Esophagus squamous epithelium (tissue), 5 donors: ENCODE results near the gene POMGNT2. TPM values are rescaled to one million over a fixed set of nuclear protein-coding genes. Genes with fewer than 3 reads are reported as not detected.

Source experiments
- DNase-seq: peaks from one replicate; lab custom pipeline; 2025; lab: John Stamatoyannopoulos, UW
- H3K27ac ChIP-seq, 4 donors: fragments of 200-600 bp; sonication (generic); one replicate each; pipeline ENCODE4 v1.5.1; 2016 to 2019; ENCODE audit warnings: mild to moderate bottlenecking in 1 of 4
- H3K27me3 ChIP-seq, 4 donors: fragments of 200-600 bp; sonication (generic); 1 replicate in 3 of 4; 2 replicates in 1 of 4; pipeline versions ENCODE4 v1.5.1 to v1.6.0; 2017 to 2021; ENCODE audit warnings: antibody characterized with exemption in 1 of 4
- H3K36me3 ChIP-seq, 3 donors: fragments of 200-600 bp; sonication (generic); one replicate each; pipeline ENCODE4 v1.5.1; 2016 to 2019
- H3K4me1 ChIP-seq, 3 donors: fragments of 200-600 bp; sonication (generic); one replicate each; pipeline ENCODE4 v1.5.1; 2017 to 2019
- H3K4me3 ChIP-seq, 4 donors: fragments of 200-600 bp; sonication (generic); 1 replicate in 3 of 4; 2 replicates in 1 of 4; pipeline ENCODE4 v1.5.1; 2016 to 2019; ENCODE audit warnings: mild to moderate bottlenecking in 2 of 4, moderate library complexity in 1 of 4
- H3K9me3 ChIP-seq, 3 donors: fragments of 200-600 bp; sonication (generic); one replicate each; pipeline ENCODE4 v1.5.1; 2016 to 2019
- CTCF ChIP-seq, 6 experiments: fragments of 450-650 bp in 4 of 6; fragments of 200-600 bp in 2 of 6; sonication (generic) in 2 of 6; IDR thresholded peaks; one replicate each; pipeline ENCODE4 v1.5.1; 2016 to 2019; ENCODE audit warnings: antibody characterized with exemption in 6 of 6, mild to moderate bottlenecking in 4 of 6, moderate library complexity in 4 of 6
- POLR2A ChIP-seq, 4 donors: fragments of 450-650 bp; IDR thresholded peaks; one replicate each; pipeline ENCODE4 v1.6.1; 2017; ENCODE audit warnings: antibody characterized with exemption in 4 of 4, mild to moderate bottlenecking in 4 of 4, moderate library complexity in 3 of 4
- WGBS, 2 donors: methylation state at CpG; one replicate each; pipeline ENCODE4 v1.1.5; 2018; 5-methylcytosine and 5-hydroxymethylcytosine counted together
- intact Hi-C: fragments of 100-400 bp; cut with DNase I; formaldehyde crosslinking; loops from one replicate; pipeline ENCODE4 v1.15.0; 2022
- total RNA-seq, 4 donors: library from RNA; depleted of rRNA; stranded (reverse); fragments of >200 nt; gene quantifications; one replicate each; pipeline ENCODE4 v1.1.0, GENCODE V29; 2016
- donor health status: DM: yes; HTN: yes; CAD: no.

The POMGNT2 gene
- total RNA-seq, 4 donors from 2014 or later = 4.4 to 14.0 (median 9.0) TPM

DNA sequence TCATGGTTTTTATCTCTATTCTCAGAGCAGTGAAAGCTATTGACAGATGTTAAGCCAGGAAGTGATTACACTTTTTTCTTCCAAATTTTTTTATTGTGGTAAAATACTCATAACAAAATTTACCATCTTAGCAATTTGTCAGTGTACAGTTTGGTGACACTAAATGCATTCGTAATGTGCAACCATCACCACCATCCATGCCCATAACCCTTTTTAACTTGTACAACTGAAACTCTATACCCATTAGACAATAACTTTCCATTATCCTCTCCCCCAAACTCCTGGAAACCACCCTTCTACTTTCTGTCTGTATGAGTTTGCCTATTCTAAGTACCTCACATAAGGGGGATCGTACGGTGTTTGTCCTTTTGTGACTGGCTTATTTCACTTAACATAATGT lies 15.1 kb upstream of the POMGNT2 start:
- 82 to 84% methylated on average over 3 of the region's 3 CpGs for WGBS, 2 donors
- intact Hi-C loops = no loop called here
- H3K36me3 ChIP-seq = no peaks in the 10 kb centered on the region
- no peaks in the 10 kb centered on the region for H3K9me3 ChIP-seq
- H3K4me1 ChIP-seq = no peaks in the 10 kb centered on the region
- H3K27ac ChIP-seq = no peak overlapping the region
- no peak for DNase-seq
- no peak overlapping the region for H3K4me3 ChIP-seq
- H3K27me3 ChIP-seq = peaks cover 0 to 4% (median 0%) of the 10 kb centered on the region in 4 donors
- TF ChIP-seq CTCF (IDR thresholded peaks at IDR 0.05) (no peak), POLR2A (IDR thresholded peaks at IDR 0.05) (no peak)

- intact Hi-C loops = no loop called here
- Histone ChIP-seq H3K27me3 (peaks cover 0 to 4% (median 0%) of the 10 kb centered on the region in 4 donors), H3K27ac (no peak overlapping the region), H3K9me3 (no peaks in the 10 kb centered on the region), H3K4me3 (no peak overlapping the region), H3K4me1 (no peaks in the 10 kb centered on the region), H3K36me3 (no peaks in the 10 kb centered on the region)
- DNase-seq = no peak
- TF ChIP-seq POLR2A (IDR thresholded peaks at IDR 0.05) (no peak), CTCF (IDR thresholded peaks at IDR 0.05) (no peak)
- whole genome bisulfite sequencing, 2 donors = 83 to 91% methylated on average over 4 of the region's 4 CpGs
These were observed 11.4 kb upstream of the POMGNT2 start for GRCh38 chr3:43117257-43117656.

DNA sequence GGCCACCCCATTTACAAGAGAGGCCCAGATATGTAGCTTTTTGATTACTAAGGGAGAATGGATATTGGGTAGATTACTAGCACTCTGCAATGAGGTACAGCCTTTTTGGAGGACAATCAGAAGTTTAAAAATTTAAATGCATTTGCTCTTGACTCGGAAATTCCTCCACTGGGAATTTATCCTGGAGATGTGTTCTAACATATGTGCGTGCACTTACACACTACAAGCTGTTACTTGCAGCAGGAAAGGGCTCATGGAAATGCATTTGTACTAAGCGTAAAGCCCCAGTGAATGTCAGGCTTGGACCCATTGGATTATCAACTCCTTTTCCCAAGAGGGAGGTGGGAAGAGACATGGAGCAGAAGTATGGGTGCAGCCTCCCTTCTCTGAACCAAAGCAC lies 7.8 kb upstream of the POMGNT2 start:
- no peak for DNase-seq
- H3K4me1 ChIP-seq = no peaks in the 10 kb centered on the region
- no peak overlapping the region for H3K4me3 ChIP-seq
- intact Hi-C loops = no loop called here
- H3K9me3 ChIP-seq = no peaks in the 10 kb centered on the region
- H3K36me3 ChIP-seq = no peaks in the 10 kb centered on the region
- peaks cover 0 to 4% (median 0%) of the 10 kb centered on the region in 4 donors for H3K27me3 ChIP-seq
- no peak overlapping the region for H3K27ac ChIP-seq
- TF ChIP-seq POLR2A (IDR thresholded peaks at IDR 0.05) (no peak), CTCF (IDR thresholded peaks at IDR 0.05) (no peak)
- 82 to 86% methylated on average over 3 of the region's 3 CpGs for WGBS, 2 donors

DNA sequence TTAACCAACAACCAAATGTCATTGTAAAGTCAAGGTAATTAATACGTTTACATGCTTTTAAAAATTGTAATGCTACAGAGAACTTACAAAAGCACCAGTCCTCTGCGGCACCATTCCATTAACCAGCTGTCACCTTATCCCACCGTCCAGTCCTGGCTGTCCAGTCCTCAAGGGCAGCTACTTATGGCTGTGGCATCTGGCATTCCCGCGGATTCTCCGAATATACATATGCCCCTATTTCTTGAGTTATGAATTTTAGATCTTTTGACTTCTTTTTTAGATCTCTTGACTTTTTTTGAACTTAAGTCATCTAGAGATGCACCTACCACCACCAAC lies 382 bp upstream of the POMGNT2 start:
- H3K36me3 ChIP-seq = no peaks in the 10 kb centered on the region
- intact Hi-C loops = no loop called here
- H3K4me1 ChIP-seq = peaks cover 4 to 35% (median 4%) of the 10 kb centered on the region in 3 donors
- no peak for DNase-seq
- TF ChIP-seq CTCF (IDR thresholded peaks at IDR 0.05) = no peak
- TF ChIP-seq POLR2A (IDR thresholded peaks at IDR 0.05) = no peak
- peak overlapping the region in 1 of 4 donors; percentile 73 for H3K27ac ChIP-seq
- H3K9me3 ChIP-seq = no peaks in the 10 kb centered on the region
- 16 to 28% methylated on average over 6 of the region's 6 CpGs for WGBS, 2 donors
- H3K4me3 ChIP-seq = peak overlapping the region; percentile 58 to 96 (median 82)
- H3K27me3 ChIP-seq = no peaks in the 10 kb centered on the region

- H3K4me1 ChIP-seq = peaks cover 4 to 35% (median 4%) of the 10 kb centered on the region in 3 donors
- no peaks in the 10 kb centered on the region for H3K36me3 ChIP-seq
- peak overlapping the region; percentile 58 to 96 (median 82) for H3K4me3 ChIP-seq
- H3K27me3 ChIP-seq = no peaks in the 10 kb centered on the region
- intact Hi-C loops = no loop called here
- no peaks in the 10 kb centered on the region for H3K9me3 ChIP-seq
- peak overlapping the region; percentile 64 to 81 (median 72) for H3K27ac ChIP-seq
- WGBS, 2 donors = 56 to 74% methylated on average over 14 to 18 of the region's 33 CpGs
- no peak for DNase-seq
- TF ChIP-seq POLR2A (IDR thresholded peaks at IDR 0.05) (no peak), CTCF (IDR thresholded peaks at IDR 0.05) (no peak)
These were observed 951 bp downstream of the POMGNT2 start for GRCh38 chr3:43104660-43105595.
